GM20000 (cell line): ENCODE measurements around the gene DERL3.

ENCODE experiments used
- DNase-seq: peaks from one replicate; pipeline ENCODE4 v3.0.0; 2012; ENCODE audit warnings: low spot score
- TF ChIP-seq, protein P1 (sequence below): IDR thresholded peaks from 2 replicates; pipeline ENCODE4 v1.5.1; 2012; ENCODE audit warnings: mild to moderate bottlenecking, control low read depth; ENCODE audit errors: extremely low read depth, missing control alignments

Gene DERL3

DNA sequence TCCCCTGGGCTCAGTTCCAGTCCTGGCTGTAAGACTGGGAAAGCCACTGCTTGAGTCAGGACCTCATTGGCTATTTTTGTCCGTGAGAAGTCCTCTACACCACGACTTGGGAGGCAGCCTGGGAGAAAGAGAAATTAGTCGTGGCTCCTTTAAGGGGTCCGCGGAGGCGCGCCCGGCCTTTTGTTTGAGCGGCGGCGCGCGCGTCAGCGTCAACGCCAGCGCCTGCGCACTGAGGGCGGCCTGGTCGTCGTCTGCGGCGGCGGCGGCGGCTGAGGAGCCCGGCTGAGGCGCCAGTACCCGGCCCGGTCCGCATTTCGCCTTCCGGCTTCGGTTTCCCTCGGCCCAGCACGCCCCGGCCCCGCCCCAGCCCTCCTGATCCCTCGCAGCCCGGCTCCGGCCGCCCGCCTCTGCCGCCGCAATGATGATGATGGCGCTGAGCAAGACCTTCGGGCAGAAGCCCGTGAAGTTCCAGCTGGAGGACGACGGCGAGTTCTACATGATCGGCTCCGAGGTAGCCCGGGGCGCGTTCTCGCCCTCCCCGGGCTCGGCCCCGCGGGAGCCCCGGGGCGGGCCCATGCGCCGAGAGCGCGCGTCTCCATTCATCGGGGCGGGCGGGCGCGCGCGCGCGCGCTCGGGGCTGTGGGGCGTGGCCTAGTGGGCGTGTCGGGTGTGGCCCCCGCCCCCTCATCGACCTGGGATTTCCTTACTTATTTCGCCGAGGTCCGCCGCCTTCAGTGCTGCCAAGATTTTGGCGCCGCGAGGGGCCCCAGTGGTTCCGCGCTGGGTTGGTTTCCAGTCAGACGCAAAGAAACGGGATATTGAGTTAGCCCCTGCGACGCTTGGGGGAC, 51.8 kb downstream of the DERL3 start, which contains the start of gene SMARCB1:
Gene SMARCB1, plus strand, starts transcription at position 215 of the 848 bp plus-strand sequence. Its CDS starts 204 bp downstream, at position 419.
- DNase-seq, result peak; percentile 96
- TF ChIP-seq, protein P1, sequence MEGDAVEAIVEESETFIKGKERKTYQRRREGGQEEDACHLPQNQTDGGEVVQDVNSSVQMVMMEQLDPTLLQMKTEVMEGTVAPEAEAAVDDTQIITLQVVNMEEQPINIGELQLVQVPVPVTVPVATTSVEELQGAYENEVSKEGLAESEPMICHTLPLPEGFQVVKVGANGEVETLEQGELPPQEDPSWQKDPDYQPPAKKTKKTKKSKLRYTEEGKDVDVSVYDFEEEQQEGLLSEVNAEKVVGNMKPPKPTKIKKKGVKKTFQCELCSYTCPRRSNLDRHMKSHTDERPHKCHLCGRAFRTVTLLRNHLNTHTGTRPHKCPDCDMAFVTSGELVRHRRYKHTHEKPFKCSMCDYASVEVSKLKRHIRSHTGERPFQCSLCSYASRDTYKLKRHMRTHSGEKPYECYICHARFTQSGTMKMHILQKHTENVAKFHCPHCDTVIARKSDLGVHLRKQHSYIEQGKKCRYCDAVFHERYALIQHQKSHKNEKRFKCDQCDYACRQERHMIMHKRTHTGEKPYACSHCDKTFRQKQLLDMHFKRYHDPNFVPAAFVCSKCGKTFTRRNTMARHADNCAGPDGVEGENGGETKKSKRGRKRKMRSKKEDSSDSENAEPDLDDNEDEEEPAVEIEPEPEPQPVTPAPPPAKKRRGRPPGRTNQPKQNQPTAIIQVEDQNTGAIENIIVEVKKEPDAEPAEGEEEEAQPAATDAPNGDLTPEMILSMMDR, result no peak

DNA sequence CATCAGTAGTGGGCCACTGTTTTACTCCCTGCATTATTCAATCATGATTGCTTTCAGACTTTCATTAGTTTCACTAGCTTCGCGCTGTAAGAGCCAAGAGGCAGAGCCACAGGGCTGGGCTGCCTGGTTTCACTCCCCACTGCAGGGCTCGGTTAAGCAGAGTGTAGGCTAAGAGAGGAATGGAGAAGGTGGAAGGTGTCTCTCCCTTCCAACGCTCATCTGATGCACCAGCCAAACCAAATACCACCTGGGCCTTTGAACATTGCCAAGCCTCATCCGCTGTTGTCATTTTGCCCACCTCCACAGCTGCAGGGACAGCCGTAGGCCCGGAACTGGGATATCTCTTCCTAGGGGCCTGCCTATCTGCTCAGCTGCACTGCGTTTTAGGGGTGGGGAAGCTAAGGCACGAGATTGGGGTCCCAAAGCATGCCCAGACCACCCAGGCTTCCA, 52.5 kb downstream of the DERL3 start:
- DNase-seq, result no peak
- TF ChIP-seq, protein P1, result no peak
